Motor neuron (in vitro differentiated cells): ENCODE measurements around the gene KRT15. TPM values are rescaled to one million over a fixed set of nuclear protein-coding genes. Genes with fewer than 3 reads are reported as not detected.
A peak's percentile ranks its signal among the peaks of the same experiment; 100 is the strongest.

Experiments
- ATAC-seq, 8 experiments: fragments of 200-7000 bp; cut with Tn5 transposase; replicated peaks in 6 of 8; 2 replicates each; pipeline ENCODE4 v1.8.0; 2021; ENCODE audit warnings: mild to moderate bottlenecking in 8 of 8, moderate library complexity in 8 of 8
- H3K27ac ChIP-seq, 2 donors: fragments of 250-450 bp; sonication (Bioruptor Pico); 2 replicates each; pipeline ENCODE4 v1.9.0; 2021; ENCODE audit warnings: antibody characterized with exemption in 2 of 2, mild to moderate bottlenecking in 2 of 2, moderate library complexity in 1 of 2
- H3K4me1 ChIP-seq, 2 donors: fragments of 250-450 bp; sonication (Bioruptor Pico); replicated peaks in 1 of 2; 2 replicates each; pipeline ENCODE4 v1.6.1; 2021; ENCODE audit warnings: antibody characterized with exemption in 2 of 2, mild to moderate bottlenecking in 2 of 2, moderate library complexity in 1 of 2
- H3K4me3 ChIP-seq, 5 donors: fragments of 250-450 bp; sonication (Bioruptor Pico); 2 replicates each; pipeline ENCODE4 v1.9.0; 2021; ENCODE audit warnings: antibody characterized with exemption in 5 of 5, mild to moderate bottlenecking in 5 of 5, moderate library complexity in 4 of 5
- WGBS, 10 experiments: fragments of 450-650 bp; shearing (Covaris generic); methylation state at CpG; one replicate each; pipeline ENCODE4 v1.0.0; 2022; 5-methylcytosine and 5-hydroxymethylcytosine counted together
- in situ Hi-C, 9 experiments: fragments of 400-800 bp; cut with MboI; loops; one replicate each; pipeline ENCODE4 v1.15.0; 2021; ENCODE audit warnings: low sequenced_read_pairs in 9 of 9, low pct_unique_long_range_greater_than_20kb in 2 of 9; ENCODE audit not compliant: unreplicated experiment in 9 of 9
- total RNA-seq, 8 experiments: library from RNA; unstranded; fragments of 300-600 nt; gene quantifications; 2 replicates each; pipeline versions ENCODE4 v1.2.3 to v1.2.4, GENCODE V29; 2022

The KRT15 gene
- total RNA-seq, 8 experiments from 2014 or later: 0.11 to 4.0 (median 0.25) TPM; not detected in 1

DNA sequence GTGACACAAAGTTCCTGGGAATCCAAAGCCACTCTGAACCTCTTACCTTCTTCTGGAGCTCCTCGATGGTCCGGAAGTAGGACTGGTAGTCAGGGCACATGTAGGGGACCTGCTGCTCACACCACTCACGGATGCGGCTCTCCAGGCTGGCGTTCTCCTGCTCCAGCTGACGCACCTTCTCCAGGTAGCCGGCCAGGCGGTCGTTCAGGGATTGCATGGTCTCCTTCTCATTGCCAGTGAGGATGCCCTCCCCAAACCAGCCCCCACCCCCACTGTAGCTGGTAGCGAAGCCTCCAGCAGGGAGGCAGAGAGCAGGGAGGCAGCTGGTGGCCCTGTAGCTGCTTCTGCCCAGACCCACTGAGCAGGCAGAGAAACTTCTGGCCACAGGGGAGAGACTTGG, 38.1 kb downstream of the KRT15 start:
- in situ Hi-C loops: loop anchor here in 2 of 9 experiments (25.0 kb wide), 1 partner anchor 568 kb away; no protein-coding TSS in a partner anchor
- ATAC-seq: no peak
- Histone ChIP-seq H3K27ac (no peak overlapping the region), H3K4me3 (no peak overlapping the region), H3K4me1 (no peaks in the 10 kb centered on the region)
- 80 to 100% (median 100%) methylated on average over 1 to 3 of the region's 10 CpGs; no CpG with 5 or more reads in 7 of the 10 experiments for WGBS, 10 experiments

- Histone ChIP-seq H3K27ac (no peak overlapping the region), H3K4me3 (no peak overlapping the region), H3K4me1 (no peaks in the 10 kb centered on the region)
- WGBS, 10 experiments: 10 to 100% (median 40%) methylated on average over 1 to 2 of the region's 2 CpGs; no CpG with 5 or more reads in 5 of the 10 experiments
- no peak for ATAC-seq
- in situ Hi-C loops: loop anchor here in 2 of 9 experiments (25.0 kb wide), 1 partner anchor 568 kb away; no protein-coding TSS in a partner anchor
Measured at GRCh38 chr17:41480136-41480535, 38.6 kb downstream of the KRT15 start.

- peak in 3 of 8 experiments; percentile 63 to 95 (median 65) for ATAC-seq
- no peak overlapping the region for H3K4me3 ChIP-seq
- WGBS, 10 experiments: 60 to 94% (median 88%) methylated on average over 1 to 5 of the region's 8 CpGs; no CpG with 5 or more reads in 4 of the 10 experiments
- no peaks in the 10 kb centered on the region for H3K4me1 ChIP-seq
- no peak overlapping the region for H3K27ac ChIP-seq
- in situ Hi-C loops: loop anchor here in 2 of 9 experiments (25.0 kb wide), 1 partner anchor 566 kb away; no protein-coding TSS in a partner anchor
Measured at GRCh38 chr17:41478237-41478636, 40.5 kb downstream of the KRT15 start.

GRCh38 chr17:41476866-41477815, 41.5 kb downstream of the KRT15 start:
- in situ Hi-C loops: loop anchor here in 2 of 9 experiments (25.0 kb wide), 1 partner anchor 565 kb away; no protein-coding TSS in a partner anchor
- 20 to 97% (median 74%) methylated on average over 1 to 12 of the region's 22 CpGs; no CpG with 5 or more reads in 3 of the 10 experiments for WGBS, 10 experiments
- Histone ChIP-seq H3K4me3 (no peak overlapping the region), H3K27ac (no peak overlapping the region), H3K4me1 (no peaks in the 10 kb centered on the region)
- ATAC-seq: no peak

DNA sequence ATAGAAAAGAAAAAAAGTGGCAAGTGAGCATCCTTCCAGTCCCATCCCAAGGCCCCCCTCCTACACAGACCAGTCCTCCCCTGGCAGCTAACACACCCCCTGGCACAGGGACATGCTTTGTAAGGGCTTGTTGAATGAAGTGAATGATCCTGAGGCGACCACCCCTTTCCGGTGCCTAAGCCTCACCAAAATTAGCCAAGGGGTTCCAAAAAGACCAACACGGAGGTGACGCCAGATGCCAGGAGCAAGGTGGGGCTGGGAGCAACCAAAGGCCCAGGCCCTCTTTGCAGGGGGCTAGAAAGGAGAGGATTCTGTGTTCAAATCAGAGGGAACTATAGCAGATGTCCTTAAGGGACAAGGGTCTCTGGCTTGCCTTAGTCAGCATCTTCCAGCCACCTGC, 43.3 kb downstream of the KRT15 start:
- WGBS, 10 experiments: 83 to 100% (median 88%) methylated on average over 1 to 4 of the region's 4 CpGs; no CpG with 5 or more reads in 5 of the 10 experiments
- Histone ChIP-seq H3K4me1 (no peaks in the 10 kb centered on the region), H3K27ac (no peak overlapping the region), H3K4me3 (no peak overlapping the region)
- in situ Hi-C loops: loop anchor here in 2 of 9 experiments (25.0 kb wide), 1 partner anchor 563 kb away; no protein-coding TSS in a partner anchor
- no peak for ATAC-seq

GRCh38 chr17:41474863-41475262, 43.8 kb downstream of the KRT15 start:
- H3K27ac ChIP-seq: no peak overlapping the region
- 13 to 74% (median 62%) methylated on average over 2 to 8 of the region's 8 CpGs; no CpG with 5 or more reads in 1 of the 10 experiments for WGBS, 10 experiments
- H3K4me3 ChIP-seq: no peak overlapping the region
- H3K4me1 ChIP-seq: no peaks in the 10 kb centered on the region
- in situ Hi-C loops: loop anchor here in 2 of 9 experiments (25.0 kb wide), 1 partner anchor 563 kb away; no protein-coding TSS in a partner anchor
- ATAC-seq: peak in 3 of 8 experiments; percentile 77 to 97 (median 91)

- Histone ChIP-seq H3K4me1 (no peaks in the 10 kb centered on the region), H3K27ac (no peak overlapping the region), H3K4me3 (no peak overlapping the region)
- in situ Hi-C loops: no loop called here
- no peak for ATAC-seq
Measured at GRCh38 chr17:41468346-41468745, 50.3 kb downstream of the KRT15 start.

DNA sequence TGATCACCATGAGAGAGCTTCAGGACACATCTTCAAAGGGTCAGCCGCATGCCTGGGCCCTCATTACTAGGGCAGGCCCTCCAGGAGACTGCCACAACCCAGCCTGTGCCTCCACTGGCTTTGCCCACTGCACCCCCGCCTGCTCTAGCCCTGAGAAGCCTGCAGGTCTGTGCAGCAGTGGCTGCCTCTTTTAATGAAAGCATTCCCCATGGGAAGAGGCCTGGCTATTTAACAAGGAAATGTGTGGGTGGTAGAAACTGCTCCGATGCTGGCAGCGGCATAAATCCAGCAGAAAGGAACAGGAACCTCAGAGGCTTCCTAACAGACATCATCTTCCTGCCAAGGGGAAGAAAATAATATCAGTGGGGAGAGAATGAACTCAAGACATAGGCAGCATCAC, 51.1 kb downstream of the KRT15 start:
- no peak overlapping the region for H3K27ac ChIP-seq
- WGBS, 10 experiments: 72 to 92% (median 79%) methylated on average over 2 of the region's 4 CpGs; no CpG with 5 or more reads in 6 of the 10 experiments
- in situ Hi-C loops: no loop called here
- H3K4me3 ChIP-seq: no peak overlapping the region
- peak in 1 of 8 experiments; percentile 50 for ATAC-seq
- no peaks in the 10 kb centered on the region for H3K4me1 ChIP-seq

DNA sequence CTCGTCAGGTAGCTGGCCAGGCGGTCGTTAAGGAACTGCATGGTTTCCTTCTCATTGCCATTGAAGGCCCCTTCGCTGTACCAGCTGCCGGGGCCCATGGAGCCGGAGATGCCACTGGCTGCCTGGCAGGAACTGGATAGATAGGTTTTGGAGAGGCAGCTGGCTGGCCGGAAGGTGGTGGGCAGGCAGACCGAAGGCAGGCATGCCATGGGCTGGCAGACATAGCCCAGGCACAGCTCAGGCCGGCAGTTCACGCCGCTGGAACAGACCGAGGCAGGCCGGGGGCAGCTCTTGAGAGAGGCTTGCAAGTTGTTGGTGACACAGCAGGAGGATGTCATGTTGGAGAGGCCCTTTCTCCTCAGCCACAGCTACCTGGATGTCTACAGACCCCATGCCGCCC, 51.7 kb downstream of the KRT15 start, which contains the start of gene KRT32:
KRT32 (minus strand) TSS at position 399 of the 400 bp plus-strand sequence; CDS start at position 338, 61 bp downstream.
- no peaks in the 10 kb centered on the region for H3K4me1 ChIP-seq
- H3K4me3 ChIP-seq: no peak within 1 kb of the TSS
- WGBS, 10 experiments: 40 to 100% (median 77%) methylated on average over 1 to 5 of the region's 14 CpGs; no CpG with 5 or more reads in 6 of the 10 experiments
- no peak within 1 kb of the TSS for H3K27ac ChIP-seq
- no peak for ATAC-seq
- in situ Hi-C loops: no loop called here

DNA sequence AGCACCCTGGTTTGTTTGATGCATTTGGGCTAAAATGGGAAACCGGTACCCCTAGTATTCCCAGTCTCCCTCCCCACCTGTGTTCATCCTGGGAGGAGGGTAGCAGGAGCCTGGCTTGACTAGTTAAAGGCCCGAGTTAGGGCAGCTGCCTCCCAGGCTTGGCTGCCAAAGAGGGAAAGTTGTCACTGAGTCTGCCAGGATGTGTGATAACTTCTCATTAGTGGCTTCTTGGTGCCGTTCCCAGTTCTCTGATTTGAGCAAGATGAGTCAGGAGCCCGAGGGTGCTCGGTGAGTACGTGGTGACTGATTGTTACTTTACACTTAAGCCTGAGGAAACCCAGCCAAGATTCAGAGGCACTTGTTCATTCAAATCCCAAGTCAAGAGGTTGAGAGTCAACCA, 54.0 kb downstream of the KRT15 start:
- peak in 3 of 8 experiments; percentile 29 to 99 (median 65) for ATAC-seq
- WGBS, 10 experiments: 0 to 100% (median 79%) methylated on average over 2 to 6 of the region's 6 CpGs; no CpG with 5 or more reads in 4 of the 10 experiments
- in situ Hi-C loops: no loop called here
- Histone ChIP-seq H3K4me1 (no peaks in the 10 kb centered on the region), H3K27ac (no peak overlapping the region), H3K4me3 (no peak overlapping the region)

DNA sequence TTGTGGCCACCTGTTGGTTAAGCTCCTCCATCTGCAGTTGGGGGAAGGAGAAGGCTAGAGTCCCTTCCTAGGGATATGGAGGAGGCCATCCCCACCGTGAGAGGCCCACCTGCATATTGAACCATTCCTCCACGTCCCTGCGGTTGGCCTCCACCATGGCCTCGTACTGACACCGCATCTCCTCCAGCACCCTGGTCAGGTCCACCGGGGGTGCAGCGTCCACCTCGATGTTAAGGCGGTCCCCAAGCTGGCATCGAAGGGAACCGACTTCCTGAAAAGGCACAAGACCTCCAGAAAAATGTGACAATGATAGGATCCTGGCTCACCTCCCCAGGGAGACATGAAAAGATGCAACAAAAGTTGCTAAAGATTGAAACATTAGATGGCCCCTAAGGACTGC, 54.5 kb downstream of the KRT15 start:
- Histone ChIP-seq H3K4me3 (no peak overlapping the region), H3K27ac (no peak overlapping the region), H3K4me1 (no peaks in the 10 kb centered on the region)
- no peak for ATAC-seq
- WGBS, 10 experiments: 0 to 86% (median 80%) methylated on average over 1 to 4 of the region's 11 CpGs; no CpG with 5 or more reads in 3 of the 10 experiments
- in situ Hi-C loops: no loop called here

- in situ Hi-C loops: no loop called here
- no peak overlapping the region for H3K27ac ChIP-seq
- ATAC-seq: no peak
- WGBS, 10 experiments: 40 to 100% (median 93%) methylated on average over 1 to 2 of the region's 8 CpGs; no CpG with 5 or more reads in 3 of the 10 experiments
- no peak overlapping the region for H3K4me3 ChIP-seq
- H3K4me1 ChIP-seq: no peaks in the 10 kb centered on the region
Measured at GRCh38 chr17:41463746-41464145, 54.9 kb downstream of the KRT15 start.
